ENCODE results near the gene ATXN7L2. TPM values are rescaled to one million over a fixed set of nuclear protein-coding genes. Genes with fewer than 3 reads are reported as not detected.

The ATXN7L2 gene
- total RNA-seq, 2 donors from 2014 or later = 5.1 to 6.1 TPM

- H3K9me3 Mint-ChIP-seq = no peaks in the 10 kb centered on the region
- 89 to 94% methylated on average over 5 to 11 of the region's 11 CpGs for WGBS, 2 experiments (ENCODE audit: insufficient coverage in 1 of 2, insufficient read length in 1 of 2)
- no peak for TF ChIP-seq CTCF (conservative IDR thresholded peaks at IDR 0.05)
- no peak overlapping the region for H3K4me3 Mint-ChIP-seq
- Histone ChIP-seq H3K27me3 (ENCODE audit: control insufficient read depth, insufficient read depth, low read length, poor library complexity, severe bottlenecking) (no peaks in the 10 kb centered on the region), H3K36me3 (ENCODE audit: control insufficient read depth, insufficient read depth, low read length) (peaks cover 13% of the 10 kb centered on the region), H3K4me1 (ENCODE audit: control insufficient read depth, insufficient read depth, low read length) (no peaks in the 10 kb centered on the region), H3K27ac (ENCODE audit: low read depth, low read length) (no peak overlapping the region), H3K4me3 (ENCODE audit: low read length) (no peak overlapping the region), H3K9me3 (ENCODE audit: control insufficient read depth, low read length) (no peaks in the 10 kb centered on the region), H3K9ac (ENCODE audit: extremely low read depth, low read length, poor library complexity, severe bottlenecking) (no peak overlapping the region)
- H3K27me3 Mint-ChIP-seq (ENCODE audit: insufficient read depth) = no peaks in the 10 kb centered on the region
- DNase-seq = no peak
- peaks cover 4% of the 10 kb centered on the region for H3K36me3 Mint-ChIP-seq (ENCODE audit: low read depth)
- H3K4me1 Mint-ChIP-seq = no peaks in the 10 kb centered on the region
- H3K27ac Mint-ChIP-seq = no peak overlapping the region
These were observed 7.2 kb downstream of the ATXN7L2 start for GRCh38 chr1:109490934-109491302.

- Mint-ChIP-seq H3K4me1 (no peaks in the 10 kb centered on the region), H3K27ac (no peak overlapping the region), H3K9me3 (no peaks in the 10 kb centered on the region), H3K36me3 (ENCODE audit: low read depth) (peaks cover 8% of the 10 kb centered on the region), H3K4me3 (no peak overlapping the region), H3K27me3 (ENCODE audit: insufficient read depth) (no peaks in the 10 kb centered on the region)
- peaks cover 13% of the 10 kb centered on the region for H3K36me3 ChIP-seq (ENCODE audit: control insufficient read depth, insufficient read depth, low read length)
- no peak overlapping the region for H3K27ac ChIP-seq (ENCODE audit: low read depth, low read length)
- H3K27me3 ChIP-seq (ENCODE audit: control insufficient read depth, insufficient read depth, low read length, poor library complexity, severe bottlenecking) = no peaks in the 10 kb centered on the region
- DNase-seq = no peak
- no peaks in the 10 kb centered on the region for H3K9me3 ChIP-seq (ENCODE audit: control insufficient read depth, low read length)
- H3K4me3 ChIP-seq (ENCODE audit: low read length) = no peak overlapping the region
- TF ChIP-seq CTCF (conservative IDR thresholded peaks at IDR 0.05) = no peak
- H3K9ac ChIP-seq (ENCODE audit: extremely low read depth, low read length, poor library complexity, severe bottlenecking) = no peak overlapping the region
- no peaks in the 10 kb centered on the region for H3K4me1 ChIP-seq (ENCODE audit: control insufficient read depth, insufficient read depth, low read length)
- 90 to 98% methylated on average over 5 to 8 of the region's 8 CpGs for WGBS, 2 experiments (ENCODE audit: insufficient coverage in 1 of 2, insufficient read length in 1 of 2)
These were observed 7.7 kb downstream of the ATXN7L2 start for GRCh38 chr1:109491372-109491771.

- H3K9me3 ChIP-seq (ENCODE audit: control insufficient read depth, low read length) = no peaks in the 10 kb centered on the region
- WGBS, 2 experiments (ENCODE audit: insufficient coverage in 1 of 2, insufficient read length in 1 of 2) = 83 to 100% methylated on average over 3 to 4 of the region's 4 CpGs
- H3K4me1 ChIP-seq (ENCODE audit: control insufficient read depth, insufficient read depth, low read length) = no peaks in the 10 kb centered on the region
- no peak overlapping the region for H3K4me3 ChIP-seq (ENCODE audit: low read length)
- no peak for DNase-seq
- H3K36me3 ChIP-seq (ENCODE audit: control insufficient read depth, insufficient read depth, low read length) = peaks cover 13% of the 10 kb centered on the region
- H3K9me3 Mint-ChIP-seq = no peaks in the 10 kb centered on the region
- TF ChIP-seq CTCF (conservative IDR thresholded peaks at IDR 0.05) = no peak
- no peaks in the 10 kb centered on the region for H3K27me3 ChIP-seq (ENCODE audit: control insufficient read depth, insufficient read depth, low read length, poor library complexity, severe bottlenecking)
- H3K36me3 Mint-ChIP-seq (ENCODE audit: low read depth) = peaks cover 12% of the 10 kb centered on the region
- H3K27ac ChIP-seq (ENCODE audit: low read depth, low read length) = no peak overlapping the region
- H3K27ac Mint-ChIP-seq = no peak overlapping the region
- no peaks in the 10 kb centered on the region for H3K27me3 Mint-ChIP-seq (ENCODE audit: insufficient read depth)
- H3K9ac ChIP-seq (ENCODE audit: extremely low read depth, low read length, poor library complexity, severe bottlenecking) = no peak overlapping the region
- H3K4me3 Mint-ChIP-seq = no peak overlapping the region
- peaks cover 6% of the 10 kb centered on the region for H3K4me1 Mint-ChIP-seq
These were observed 9.1 kb downstream of the ATXN7L2 start for GRCh38 chr1:109492779-109493178.

All from endodermal cell (in vitro differentiated cells).